ENCODE measurements around the gene PLCL2. TPM values are rescaled to one million over a fixed set of nuclear protein-coding genes. Genes with fewer than 3 reads are reported as not detected.

PLCL2 gene
- total RNA-seq, 1 experiment from 2014 or later: 32.1 TPM

GRCh38 chr3:16871915-16872842 is 12.6 kb upstream of the PLCL2 start:
- Histone ChIP-seq H4K20me1 (ENCODE audit: control insufficient read depth, insufficient read depth, insufficient read length) (no peaks in the 10 kb centered on the region), H4K5ac (ENCODE audit: insufficient read length, low read depth, low read length) (no peak overlapping the region), H3K9ac (ENCODE audit: extremely low read depth, insufficient read length, low read length) (no peak overlapping the region), H3K4me1 (ENCODE audit: insufficient read depth, low read length) (no peaks in the 10 kb centered on the region; the same call in 1 of the 2 replicates), H2BK5ac (ENCODE audit: insufficient read length, low read length) (no peak overlapping the region), H2BK120ac (ENCODE audit: low read depth, low read length, poor library complexity, severe bottlenecking) (no peak overlapping the region), H2AFZ (ENCODE audit: low read length) (peak overlapping the region; percentile 5), H4K91ac (ENCODE audit: insufficient read length, low read depth, low read length) (no peak overlapping the region), H3K4me2 (ENCODE audit: insufficient read depth, insufficient read length, low read length) (no peak overlapping the region), H3T11ph (ENCODE audit: low read length) (no peak overlapping the region), H3K23me2 (ENCODE audit: insufficient read length, low read depth, low read length, poor library complexity, severe bottlenecking) (no peaks in the 10 kb centered on the region), H3K4ac (ENCODE audit: low read depth, low read length) (no peak overlapping the region), H3K14ac (ENCODE audit: insufficient read depth, low read length) (no peak overlapping the region), H2BK12ac (ENCODE audit: insufficient read length, low read depth, low read length) (no peak overlapping the region), H2BK15ac (ENCODE audit: low read depth, low read length) (no peak overlapping the region), H3K18ac (ENCODE audit: insufficient read length, low read depth, low read length) (no peak overlapping the region), H2AK5ac (ENCODE audit: insufficient read length, low read length) (no peak overlapping the region), H3K27me3 (ENCODE audit: insufficient read depth, low read length) (no peaks in the 10 kb centered on the region), H4K8ac (replicated peaks; ENCODE audit: insufficient read length, low read depth, low read length) (no peak overlapping the region), H3K9me3 (ENCODE audit: control insufficient read depth, low read depth, low read length) (no peaks in the 10 kb centered on the region), H3K27ac (ENCODE audit: insufficient read length, low read depth, low read length) (no peak overlapping the region), H3K56ac (ENCODE audit: insufficient read length, low read depth, low read length) (no peak overlapping the region), H3K23ac (ENCODE audit: insufficient read length, low read depth, low read length) (no peak overlapping the region), H2BK20ac (ENCODE audit: low read depth, low read length, poor library complexity, severe bottlenecking) (no peak overlapping the region), H3K79me2 (ENCODE audit: insufficient read depth, low read length) (no peaks in the 10 kb centered on the region), H3K79me1 (ENCODE audit: insufficient read depth, low read depth, low read length, poor library complexity, severe bottlenecking) (no peaks in the 10 kb centered on the region)
- H3K4me3 Mint-ChIP-seq: no peak overlapping the region
- peaks cover 7 to 11% of the 10 kb centered on the region in 2 experiments for H3K4me1 Mint-ChIP-seq
- H3K27ac Mint-ChIP-seq: no peak overlapping the region
- no CpG with 5 or more reads among the region's 6 CpGs for WGBS (ENCODE audit: extremely low coverage, insufficient read length, low lambda C conversion rate)
- H3K36me3 Mint-ChIP-seq (ENCODE audit: insufficient read depth in 1 of 3, low read depth in 3 of 3): no peaks in the 10 kb centered on the region
- H3K27me3 Mint-ChIP-seq (ENCODE audit: low read depth): no peaks in the 10 kb centered on the region; the same call in 1 of the 2 replicates
- peak; percentile 53 for TF ChIP-seq CTCF (conservative IDR thresholded peaks at IDR 0.05)
- no peak for DNase-seq
- H3K9me3 Mint-ChIP-seq: no peaks in the 10 kb centered on the region
